SU-DHL-6 (cell line): ENCODE measurements around the gene UBQLNL.

Source experiments
- CTCF ChIP-seq: fragments of 200-600 bp; sonication (generic); IDR thresholded peaks from one replicate; pipeline ENCODE4 v1.5.1; 2017; ENCODE audit warnings: antibody characterized with exemption, mild to moderate bottlenecking, low read length, moderate library complexity; ENCODE audit not compliant: insufficient read depth, poor library complexity, severe bottlenecking
- EZH2phosphoT487 ChIP-seq: fragments of 200-600 bp; sonication (generic), shearing (Covaris generic); conservative IDR thresholded peaks from 2 replicates; pipeline ENCODE4 v1.6.1; 2018; ENCODE audit warnings: mild to moderate bottlenecking, antibody characterized with exemption, low read length, moderate library complexity, mixed read lengths

DNA sequence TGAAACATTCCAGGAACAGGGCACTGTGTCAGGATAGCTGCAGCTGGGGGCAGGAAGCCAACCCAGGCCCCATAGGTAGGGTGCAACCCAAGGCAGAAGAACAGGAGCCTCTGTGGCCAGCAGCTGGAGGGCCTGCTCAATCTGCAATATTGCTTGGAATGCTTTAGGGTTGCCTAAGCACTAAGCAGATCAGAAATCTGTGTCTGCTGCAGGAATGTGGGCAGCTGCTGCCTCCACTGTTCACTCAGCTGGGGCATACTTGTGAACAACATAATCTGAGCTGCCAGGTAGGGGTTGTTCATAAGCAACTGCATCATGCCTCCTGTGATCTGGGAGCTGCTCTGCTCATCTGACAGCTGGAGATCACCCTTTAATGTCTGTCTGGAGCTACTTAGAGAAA is 1.7 kb downstream of the UBQLNL start:
- TF ChIP-seq CTCF (no peak), EZH2phosphoT487 (no peak)
